Uterine smooth muscle cell (primary cell): Measurements from ENCODE around the gene DOK4. TPM values are rescaled to one million over a fixed set of nuclear protein-coding genes. Genes with fewer than 3 reads are reported as not detected.

Experiments used
- total RNA-seq: library from RNA; depleted of rRNA; stranded (reverse); fragments of >200 nt; gene quantifications from 2 replicates; pipeline ENCODE4 v1.2.3, GENCODE V29; 2014

Gene DOK4
- total RNA-seq, result 24.7 and 26.9 TPM in 2 replicates

GRCh38 chr16:57485916-57486857 is at the start of gene DOK4:
Gene DOK4 (minus strand): TSS chr16:57486493. CDS start chr16:57479507, 6,986 bp downstream.

GRCh38 chr16:57462209-57462977 is 23.9 kb downstream of the DOK4 start, which contains the start of gene POLR2C:
Gene POLR2C (plus strand): TSS chr16:57462679. CDS start chr16:57462725, 46 bp downstream.

DNA sequence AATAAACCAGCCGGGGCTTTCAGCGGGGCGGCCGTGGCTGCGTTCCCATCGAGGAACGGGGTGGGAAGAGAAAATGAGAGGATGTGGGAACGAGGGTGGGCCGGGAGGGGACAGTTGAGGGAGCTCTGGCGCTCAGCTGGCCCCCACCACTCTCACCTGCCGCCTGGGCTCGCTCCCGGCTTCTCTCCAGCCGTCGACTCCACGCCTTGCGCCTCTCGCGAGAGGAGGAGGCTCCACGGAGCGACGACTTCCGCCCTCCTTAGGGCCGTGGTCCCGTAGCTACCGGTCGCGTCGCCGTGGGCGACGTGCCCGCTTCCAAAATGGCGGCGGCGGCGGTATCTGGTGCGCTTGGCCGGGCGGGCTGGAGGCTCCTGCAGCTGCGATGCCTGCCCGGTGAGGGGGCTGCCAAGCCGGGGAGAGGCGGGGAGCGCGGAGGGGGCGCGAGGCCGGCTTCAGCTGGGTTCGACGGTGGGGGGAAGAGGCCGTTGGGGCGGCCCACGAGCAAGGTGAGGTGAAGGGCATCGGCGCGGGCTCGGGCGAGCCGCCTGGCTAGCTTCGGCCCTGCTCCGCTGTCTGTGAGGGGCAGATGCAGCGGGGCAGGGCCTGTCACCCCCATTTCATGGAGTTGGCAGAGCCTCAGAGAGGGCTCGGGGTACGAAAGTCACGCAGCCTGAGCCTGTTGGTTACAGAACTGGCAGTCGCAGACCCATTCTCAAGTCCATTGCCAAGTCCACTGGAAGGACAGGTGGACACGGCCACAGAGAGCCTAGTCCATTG is 38.9 kb downstream of the DOK4 start, which contains the start of the genes CIAPIN1 and COQ9:
Gene CIAPIN1, minus strand, starts transcription at position 200 of the 777 bp plus-strand sequence. CDS start 6,457 bp downstream, outside the sequence.
Gene COQ9, plus strand, starts transcription at position 294 of the 777 bp plus-strand sequence. Its CDS starts 27 bp downstream, at position 321.

Other genes starting within 250 kb of the DOK4 start
- gene ARL2BP, start 241.2 kb downstream of the DOK4 start, total RNA-seq, result 65.2 and 65.3 TPM in 2 replicates
- 0.12 TPM in 1 of 2 replicates, not detected in the other for gene PLLP, start 201.8 kb downstream of the DOK4 start, total RNA-seq
- gene CCL22, start 127.7 kb downstream of the DOK4 start, total RNA-seq, result not detected in 2 replicates
- gene CX3CL1, start 114.0 kb downstream of the DOK4 start, total RNA-seq, result under 0.01 TPM in 1 of 2 replicates, not detected in the other
- not detected in 2 replicates for gene CCL17, start 81.7 kb downstream of the DOK4 start, total RNA-seq
- 34.6 and 47.1 TPM in 2 replicates for gene CIAPIN1, start 39.1 kb downstream of the DOK4 start, total RNA-seq
- 52.4 and 52.7 TPM in 2 replicates for gene COQ9, start 39.0 kb downstream of the DOK4 start, total RNA-seq
- 90.2 and 115 TPM in 2 replicates for gene POLR2C, start 23.8 kb downstream of the DOK4 start, total RNA-seq
- 12.4 and 27.4 TPM in 2 replicates for gene CCDC102A, start 50.1 kb upstream of the DOK4 start, total RNA-seq
- not detected in 2 replicates for gene ADGRG5, start 56.1 kb upstream of the DOK4 start, total RNA-seq
- 0.89 and 2.4 TPM in 2 replicates for gene ADGRG1, start 142.1 kb upstream of the DOK4 start, total RNA-seq
- gene ADGRG3, start 181.8 kb upstream of the DOK4 start, total RNA-seq, result not detected in 2 replicates
- 0.50 TPM in 1 of 2 replicates, not detected in the other for gene DRC7, start 208.3 kb upstream of the DOK4 start, total RNA-seq
- gene KATNB1, start 249.3 kb upstream of the DOK4 start, total RNA-seq, result 21.1 and 26.7 TPM in 2 replicates